ENCODE results near the gene FUT7.

GRCh38 chr9:137012694-137013570, 19.0 kb downstream of the FUT7 start:
- TF ChIP-seq TEAD2 (tag; IDR thresholded peaks at IDR 0.05) (no peak), ZNF282 (CRISPR knock-in tag; IDR thresholded peaks at IDR 0.05) (no peak)
